HG03439 (cell line): ENCODE data around the gene ANKRD55.
"Not testable (repeated sequence)": the region's sequence is repeated elsewhere in the genome, so short reads cannot be mapped to it uniquely, and the experiment has no call there.

Experiments used
- ATAC-seq: cut with Tn5 transposase; IDR thresholded peaks from one replicate; pipeline ENCODE4 v1.9.1; 2021; ENCODE audit warnings: mild to moderate bottlenecking, moderate library complexity; ENCODE audit not compliant: unreplicated experiment

ANKRD55 gene

DNA sequence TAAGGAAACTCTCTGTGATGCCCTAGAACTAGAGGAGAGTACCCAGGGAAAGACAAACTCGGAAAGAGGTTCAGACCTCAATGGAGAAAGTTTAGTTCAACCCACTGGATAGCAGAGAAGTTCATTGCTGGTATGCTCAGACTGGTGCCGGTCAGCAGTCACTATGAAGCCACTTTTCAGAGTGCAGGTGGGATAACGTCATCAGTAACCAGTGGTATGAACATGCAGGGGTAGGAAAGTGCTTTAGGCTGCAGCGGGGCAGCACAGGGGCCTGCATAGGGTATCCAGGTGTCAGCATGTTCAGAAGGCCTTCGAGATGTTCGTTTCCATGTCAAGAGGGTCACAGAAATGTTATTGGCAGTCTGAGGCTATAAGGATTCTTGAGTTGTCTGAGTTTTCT, 20.8 kb upstream of the ANKRD55 start:
- no peak for ATAC-seq

DNA sequence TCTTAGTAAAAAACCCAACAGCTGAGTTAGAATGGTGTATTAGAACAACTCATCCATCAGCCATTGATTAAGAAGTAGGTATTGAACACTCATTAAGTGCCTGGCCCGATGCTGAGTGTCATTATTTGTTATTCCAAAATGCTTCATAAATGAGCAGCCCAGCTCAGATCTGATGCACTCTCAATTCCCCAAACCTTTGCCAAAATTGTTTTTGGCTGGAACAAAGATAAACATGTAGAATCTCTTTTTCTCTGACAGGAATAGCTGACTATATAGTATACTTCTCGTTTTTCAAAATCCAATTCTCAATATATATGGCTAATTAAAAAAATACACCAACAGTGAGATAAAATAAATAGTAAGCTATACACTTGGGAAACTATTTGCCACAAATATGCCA, 20.0 kb upstream of the ANKRD55 start:
- ATAC-seq, result no peak

DNA sequence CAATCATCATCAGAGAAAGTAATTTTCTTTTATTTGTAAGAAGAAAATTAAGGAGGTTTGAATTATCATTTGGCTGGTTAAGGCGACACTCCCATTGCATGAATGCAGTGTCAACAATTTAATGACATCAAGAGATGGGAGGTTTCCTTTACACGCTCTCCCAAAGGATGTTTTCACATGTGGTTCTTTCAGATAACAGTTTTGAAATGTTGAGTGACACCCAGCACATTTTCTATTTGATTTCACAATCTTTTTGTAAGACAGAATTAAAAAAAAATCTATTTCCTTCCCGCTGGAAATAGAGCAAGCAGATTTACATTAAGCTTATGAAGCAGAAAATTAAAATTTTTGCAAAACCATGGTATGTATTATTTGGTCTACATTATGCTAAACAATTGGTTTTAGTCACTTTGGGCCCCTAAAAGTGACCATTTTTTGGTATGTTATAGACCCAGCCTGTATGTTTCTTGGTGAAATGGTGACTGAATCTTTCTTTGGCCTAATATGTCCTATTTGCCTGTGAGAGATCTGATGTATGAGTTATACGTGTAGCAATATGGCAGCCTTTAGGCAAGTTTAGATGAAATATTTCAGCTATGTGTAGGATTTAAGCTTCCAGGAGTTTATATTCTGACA, 18.9 kb upstream of the ANKRD55 start:
- no peak for ATAC-seq

DNA sequence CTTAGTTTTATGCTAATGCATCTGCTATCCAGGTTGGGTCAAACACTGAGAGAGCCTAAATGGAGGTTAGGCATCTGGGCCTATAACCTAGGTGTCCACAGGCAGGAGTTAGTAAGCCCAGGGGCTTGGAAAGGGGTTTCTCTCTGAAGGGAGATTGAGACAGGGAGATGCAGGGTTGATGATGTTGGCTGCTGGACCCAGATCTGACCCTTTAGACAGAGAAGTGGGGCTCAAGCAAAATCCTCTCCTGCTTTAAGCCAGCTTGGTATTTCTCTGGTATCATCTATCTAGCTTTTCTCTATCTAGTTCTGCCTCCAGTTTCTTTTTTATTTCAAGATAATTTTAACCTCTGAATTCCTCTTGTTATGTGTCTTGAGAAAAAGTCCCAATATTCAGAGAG, 18.3 kb upstream of the ANKRD55 start:
- no peak for ATAC-seq

DNA sequence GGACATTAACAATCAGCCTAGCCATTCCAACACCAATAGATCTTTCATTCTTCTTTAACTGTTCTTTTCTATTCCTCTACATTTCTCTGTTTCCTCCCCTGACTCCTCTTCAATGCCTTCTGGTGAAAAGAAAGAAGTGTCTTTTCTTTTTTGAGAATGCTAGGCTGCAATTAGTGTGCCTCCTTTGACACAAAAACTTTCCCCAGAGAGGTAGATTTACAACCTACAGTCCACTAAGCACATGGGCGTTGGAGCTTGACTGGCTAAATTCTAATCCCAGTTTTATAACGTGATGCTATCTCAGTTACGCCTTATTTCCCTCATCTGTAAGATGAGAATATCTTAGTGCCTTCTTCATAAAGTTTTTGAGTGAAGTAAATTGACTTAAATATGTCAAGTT, 16.9 kb upstream of the ANKRD55 start:
- ATAC-seq, result no peak

DNA sequence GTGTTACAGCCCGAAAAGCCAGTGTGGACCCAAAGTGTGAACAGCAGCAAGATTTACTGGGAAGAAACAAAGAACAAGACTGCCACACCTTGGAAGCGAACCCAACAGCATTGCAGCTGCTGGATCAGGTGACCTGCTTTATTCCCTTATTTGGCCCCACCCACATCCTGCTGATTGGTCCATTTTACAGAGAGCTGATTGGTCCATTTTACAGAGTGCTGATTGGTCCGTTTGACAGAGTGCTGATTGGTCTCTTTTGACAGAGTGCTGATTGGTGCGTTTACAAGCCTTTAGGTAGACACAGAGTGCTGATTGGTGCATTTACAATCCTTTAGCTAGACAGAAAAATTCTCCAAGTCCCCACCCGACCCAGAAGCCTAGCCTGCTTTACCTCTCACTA, 16.0 kb upstream of the ANKRD55 start:
- ATAC-seq, result not testable (repeated sequence)

DNA sequence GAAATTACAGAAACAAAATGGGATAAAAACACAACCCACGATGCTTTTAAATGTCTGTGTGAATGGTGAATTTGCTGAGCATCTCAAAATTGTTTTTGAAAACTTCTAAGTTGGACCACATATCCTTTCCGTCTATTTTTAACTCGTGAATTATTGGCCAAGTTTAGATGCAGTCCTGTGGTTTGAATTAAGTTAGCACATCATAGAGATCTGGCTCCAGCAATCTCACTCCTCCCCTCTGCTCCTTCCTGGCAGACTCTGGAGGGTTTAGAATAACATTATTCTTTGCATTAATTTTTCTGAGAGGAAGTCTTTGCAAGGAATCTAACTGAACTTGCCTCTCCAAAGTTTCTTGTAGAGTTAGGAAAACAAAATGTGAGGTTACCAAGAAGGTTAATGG, 14.5 kb upstream of the ANKRD55 start:
- ATAC-seq, result no peak

DNA sequence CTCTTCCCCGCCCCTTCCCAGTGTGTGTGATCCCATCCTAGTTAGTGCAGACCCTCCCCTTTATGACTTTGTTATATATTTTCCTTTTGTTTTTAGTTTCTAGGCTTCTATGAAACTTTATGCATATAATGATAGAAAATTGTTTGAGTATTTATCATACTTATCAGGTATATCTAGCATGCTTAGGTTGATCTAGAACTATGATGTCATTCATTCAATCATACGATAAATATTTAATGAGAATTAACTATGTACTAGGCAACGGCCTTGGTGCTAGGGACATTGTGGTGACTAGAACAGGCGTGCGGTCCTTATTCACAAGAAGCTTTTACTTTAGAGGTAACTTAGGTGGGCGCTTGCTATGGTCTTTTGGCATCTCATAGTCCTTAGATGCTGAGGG, 13.6 kb upstream of the ANKRD55 start:
- ATAC-seq, result no peak

DNA sequence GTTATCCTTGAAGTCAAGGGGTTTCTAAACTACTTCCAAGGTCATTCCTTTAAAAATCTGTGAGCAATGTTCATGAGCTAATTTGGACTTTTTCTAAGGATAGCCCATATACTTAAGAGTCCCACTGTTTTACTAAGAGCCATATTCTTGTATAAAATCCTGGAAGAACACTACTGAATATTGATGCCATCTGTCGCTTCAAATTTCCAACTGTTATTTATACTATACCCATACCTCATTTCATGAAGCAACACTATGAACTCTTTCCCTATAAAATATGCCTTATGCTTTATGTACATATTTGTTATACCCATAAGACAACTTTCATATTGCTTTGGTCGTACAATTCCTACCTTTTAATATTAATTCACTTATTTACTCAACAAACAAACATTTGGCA, 12.4 kb upstream of the ANKRD55 start:
- no peak for ATAC-seq

DNA sequence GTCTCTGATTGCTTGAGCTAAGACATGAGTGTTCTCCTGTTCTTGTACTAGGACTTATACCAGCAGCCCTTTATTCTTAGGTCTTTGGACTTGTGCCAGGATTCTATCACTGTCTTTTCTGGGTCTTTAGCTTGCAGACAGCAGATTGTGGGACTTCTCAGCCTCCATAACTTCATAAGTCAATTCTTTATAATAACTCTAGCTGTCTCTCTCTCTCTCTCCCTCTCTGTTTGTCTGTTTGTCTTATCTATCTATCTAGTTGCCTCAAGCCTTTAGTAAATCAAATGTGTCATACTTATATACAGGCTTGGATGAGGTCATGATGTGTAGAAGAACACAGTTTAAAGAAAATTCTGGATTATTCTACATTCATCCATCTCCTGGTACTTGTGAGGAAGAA, 11.5 kb upstream of the ANKRD55 start:
- ATAC-seq, result no peak

DNA sequence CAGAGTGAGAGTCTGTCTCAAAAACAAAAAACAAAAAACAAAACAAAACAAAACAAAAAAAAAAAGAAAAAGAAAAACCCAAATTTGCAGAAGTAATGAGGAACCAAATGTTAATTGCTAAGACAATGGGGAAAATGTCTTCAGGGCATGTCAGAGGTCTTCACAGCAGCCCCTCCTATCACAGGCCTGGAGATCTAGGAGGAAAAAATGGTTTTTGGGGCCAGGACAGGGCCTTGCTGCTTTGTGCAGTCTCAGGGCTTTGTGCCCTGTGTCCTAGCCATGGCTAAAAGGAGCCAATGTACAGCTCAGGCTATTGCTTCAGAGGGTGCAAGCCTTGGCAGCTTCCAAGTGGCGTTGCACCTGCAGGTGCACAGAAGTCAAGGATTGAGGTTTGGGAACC, 9.1 kb upstream of the ANKRD55 start:
- ATAC-seq, result not testable (repeated sequence)

DNA sequence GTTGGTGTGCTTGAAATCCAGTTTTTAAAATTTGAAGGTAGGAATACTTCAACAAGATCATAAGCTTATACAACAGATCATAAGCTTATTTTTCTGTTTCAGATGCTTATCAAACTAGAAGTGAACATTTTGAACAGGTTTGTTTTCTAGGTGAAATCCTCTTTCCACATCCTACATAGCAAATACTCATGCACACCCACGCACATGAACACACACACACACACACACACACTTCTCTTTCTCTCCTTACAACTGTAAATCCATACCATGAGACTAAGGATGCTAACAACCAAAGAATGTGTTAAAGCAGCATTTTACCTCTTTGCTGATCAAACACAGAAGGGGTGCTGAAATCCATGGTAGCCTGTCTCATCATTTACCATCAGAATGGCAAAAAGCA, 592 bp downstream of the ANKRD55 start:
- ATAC-seq, result no peak

DNA sequence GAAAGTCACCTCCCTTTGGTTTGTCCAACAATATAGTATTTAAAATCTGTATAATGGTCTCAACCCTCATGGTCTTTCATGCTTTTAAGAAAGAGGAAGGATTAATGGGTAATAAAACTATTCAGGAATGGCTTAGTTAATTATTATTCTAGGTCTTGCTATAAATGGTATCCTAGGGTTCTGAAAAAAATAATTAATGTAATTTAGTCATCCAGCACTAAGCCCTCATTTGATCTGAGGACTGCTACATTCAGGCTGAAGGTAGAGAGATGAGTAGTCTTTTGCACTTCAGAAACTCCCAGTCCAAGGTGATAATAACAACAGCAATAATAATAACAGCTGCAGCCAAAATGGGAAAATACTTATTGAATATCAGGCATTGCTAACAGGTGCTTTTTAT, 2.6 kb downstream of the ANKRD55 start:
- no peak for ATAC-seq

DNA sequence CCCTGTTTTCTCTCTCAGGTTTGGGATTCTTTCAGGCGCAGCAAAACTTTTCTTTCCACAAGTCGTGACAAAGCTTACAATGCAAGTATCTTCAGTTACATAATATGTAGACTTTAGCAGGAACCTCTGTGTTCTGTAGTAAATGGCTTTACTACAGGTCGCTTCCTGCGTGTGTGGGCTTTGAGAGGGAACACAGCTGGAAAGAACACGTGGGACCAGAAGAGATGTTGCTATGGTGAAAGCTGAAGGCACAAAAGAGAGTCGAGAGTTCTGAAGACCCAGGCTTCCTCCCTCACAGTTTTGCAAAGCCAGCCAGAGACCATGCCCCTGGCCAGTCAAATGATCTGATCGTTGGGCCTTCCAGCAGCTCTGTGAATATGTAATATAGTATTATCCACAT, 4.0 kb downstream of the ANKRD55 start:
- ATAC-seq, result no peak

DNA sequence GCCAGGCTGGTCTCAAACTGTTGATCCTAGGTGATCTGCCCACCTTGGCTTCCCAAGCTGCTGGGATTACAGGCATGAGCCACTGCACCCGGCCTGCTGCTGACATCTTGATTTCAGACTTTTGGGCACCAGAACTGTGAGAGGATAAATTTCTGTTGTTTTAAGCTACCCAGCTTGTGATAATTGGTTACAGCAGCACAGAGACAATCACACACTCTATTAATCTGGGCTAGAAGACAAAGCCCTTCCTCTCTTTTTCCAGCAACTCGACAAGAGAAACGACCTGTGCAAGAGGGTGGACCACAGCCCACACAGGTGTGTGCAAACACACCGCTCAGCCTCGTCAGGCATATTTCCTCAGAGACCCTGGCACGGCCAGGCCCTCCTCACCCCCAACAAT, 4.5 kb downstream of the ANKRD55 start:
- no peak for ATAC-seq

DNA sequence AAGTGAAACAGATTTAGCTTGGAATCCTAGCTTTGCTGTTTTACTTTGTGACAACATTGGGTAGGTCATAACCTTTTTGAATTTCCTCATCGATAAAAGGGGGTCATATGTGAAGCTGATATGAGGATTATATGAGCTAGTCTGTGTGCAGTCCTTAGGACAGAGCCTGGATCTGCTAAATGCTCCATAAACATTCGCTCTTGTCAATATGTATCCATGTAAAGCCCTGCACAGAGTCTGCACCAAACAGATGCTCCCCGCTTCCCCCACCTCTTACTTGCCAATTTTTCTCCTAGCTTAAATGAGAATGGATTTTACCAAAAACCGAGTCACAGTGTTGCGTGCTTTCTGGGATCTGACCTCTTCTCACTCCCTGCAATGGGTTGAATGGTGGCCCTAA, 5.4 kb downstream of the ANKRD55 start:
- no peak for ATAC-seq

DNA sequence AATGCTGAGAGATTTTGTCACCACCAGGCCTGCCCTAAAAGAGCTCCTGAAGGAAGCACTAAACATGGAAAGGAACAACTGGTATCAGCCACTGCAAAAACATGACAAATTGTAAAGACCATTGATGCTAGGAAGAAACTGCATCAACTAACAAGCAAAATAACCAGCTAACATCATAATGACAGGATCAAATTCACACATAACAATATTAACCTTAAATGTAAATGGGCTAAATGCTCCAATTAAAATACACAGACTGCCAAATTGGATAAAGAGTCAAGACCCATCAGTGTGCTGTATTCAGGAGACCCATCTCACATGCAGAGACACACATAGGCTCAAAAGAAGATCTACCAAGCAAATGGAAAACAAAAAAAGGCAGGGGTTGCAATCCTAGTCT, 9.8 kb downstream of the ANKRD55 start:
- not testable (repeated sequence) for ATAC-seq

DNA sequence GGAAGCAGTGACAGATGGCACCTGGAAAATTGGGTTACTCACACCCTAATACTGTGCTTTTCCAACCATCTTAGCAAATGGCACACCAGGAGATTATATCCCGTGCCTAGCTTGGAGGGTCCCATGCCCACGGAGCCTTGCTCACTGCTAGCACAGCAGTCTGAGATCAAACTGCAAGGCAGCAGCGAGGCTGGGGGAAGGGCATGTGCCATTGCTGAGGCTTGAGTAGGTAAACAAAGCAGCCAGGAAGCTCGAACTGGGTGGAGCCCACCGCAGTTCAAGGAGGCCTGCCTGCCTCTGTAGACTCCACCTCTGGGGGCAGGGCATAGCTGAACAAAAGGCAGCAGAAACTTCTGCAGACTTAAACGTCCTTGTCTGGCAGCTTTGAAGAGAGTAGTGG, 11.5 kb downstream of the ANKRD55 start:
- ATAC-seq, result not testable (repeated sequence)

DNA sequence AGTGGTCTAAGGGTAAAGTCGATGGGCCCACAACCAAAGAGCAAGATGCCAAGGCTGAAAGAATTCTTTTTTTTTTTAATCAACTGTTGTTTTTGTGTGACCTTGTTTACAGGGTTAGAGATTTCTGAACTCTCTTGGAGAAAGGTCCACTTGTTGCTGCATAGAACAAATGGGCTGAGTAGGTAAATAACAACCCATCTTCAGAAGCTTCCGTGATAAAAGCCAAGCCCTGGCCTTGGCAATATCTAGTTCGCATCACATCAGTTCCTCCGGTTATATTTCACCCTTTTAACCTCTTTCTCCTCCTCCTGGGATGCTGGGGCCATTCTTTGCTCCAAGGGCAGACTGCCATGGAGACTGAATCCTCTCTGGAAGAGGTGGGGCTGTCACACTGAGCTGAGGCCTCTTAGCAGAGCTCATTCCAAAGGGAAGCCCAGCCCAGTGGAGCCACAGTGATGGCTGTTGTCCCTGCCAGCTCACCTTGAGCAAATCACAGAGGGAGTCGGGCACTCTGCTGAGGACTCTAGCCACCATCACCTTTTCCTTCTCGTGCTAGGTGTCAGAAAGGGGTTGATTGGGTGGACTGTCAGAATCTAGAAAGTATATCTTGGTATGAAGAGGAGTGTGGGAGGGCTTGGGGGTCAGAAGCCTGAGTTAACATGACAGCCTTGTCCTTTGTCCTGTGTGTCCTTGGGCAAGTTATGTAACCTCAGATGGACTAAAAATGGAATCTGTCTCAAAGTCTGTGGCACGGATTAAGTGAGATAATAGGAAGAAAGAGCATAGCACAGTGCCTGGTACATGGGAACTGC, 17.9 kb downstream of the ANKRD55 start:
- ATAC-seq, result no peak

DNA sequence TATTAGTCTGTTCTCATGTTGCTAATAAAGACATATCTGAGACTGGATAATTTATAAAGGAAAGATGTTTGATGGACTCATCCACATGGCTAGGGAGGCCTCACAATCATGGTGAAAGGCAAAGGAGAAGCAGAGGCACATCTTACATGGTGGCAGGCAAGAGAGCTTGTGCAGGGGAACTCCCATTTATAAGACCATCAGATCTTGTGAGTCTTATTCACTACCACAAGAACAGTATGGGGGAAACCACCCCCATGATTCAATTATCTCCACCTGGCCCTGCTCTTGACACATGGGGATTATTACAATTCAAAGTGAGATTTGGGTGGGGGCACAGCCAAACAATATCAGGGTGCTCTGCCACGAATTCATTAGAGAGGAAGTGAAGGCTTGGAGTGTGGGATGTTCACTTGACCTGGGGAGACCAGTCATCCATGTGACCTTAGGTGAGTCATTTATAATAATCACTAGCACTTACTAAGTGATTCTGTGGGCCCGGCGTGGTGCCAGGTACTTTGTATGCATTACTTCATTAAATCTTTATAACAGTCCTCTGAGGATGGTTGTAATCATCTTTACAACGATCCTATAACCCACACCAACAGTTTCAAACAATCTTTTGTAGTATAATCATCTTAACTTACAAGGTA, 19.1 kb downstream of the ANKRD55 start:
- not testable (repeated sequence) for ATAC-seq

DNA sequence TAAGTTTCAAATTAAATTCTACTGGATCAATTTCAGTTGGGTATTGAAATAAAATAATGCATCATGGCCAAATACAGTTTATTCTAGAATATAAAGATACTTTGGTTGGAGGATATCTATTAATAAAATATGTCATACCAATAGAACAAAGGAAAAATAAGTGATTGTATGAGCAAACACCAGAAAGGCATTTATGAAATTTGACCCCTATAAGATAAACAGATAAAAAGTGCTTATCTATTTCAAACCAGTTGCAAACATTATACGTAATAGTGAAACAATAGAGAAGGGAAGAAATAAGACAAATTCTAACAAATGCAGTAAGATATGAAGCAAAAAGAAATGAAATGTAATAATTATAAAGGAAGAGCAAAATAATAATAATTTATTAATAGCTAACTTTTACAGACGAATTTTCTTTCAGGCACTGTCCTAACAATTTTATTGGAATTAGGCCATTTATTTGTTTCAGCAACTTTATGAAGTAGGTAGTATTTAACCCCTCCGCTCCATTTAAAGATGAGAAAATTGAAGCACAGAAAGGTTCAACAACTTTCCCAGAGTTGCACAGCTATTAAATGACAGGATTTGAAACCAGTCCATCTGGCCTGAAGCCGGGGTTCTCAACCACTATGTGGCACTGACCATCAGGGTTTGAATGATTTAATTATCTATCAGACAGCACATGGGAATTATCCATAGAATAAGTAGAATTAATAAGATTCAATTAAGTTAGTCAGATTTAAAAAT, 20.8 kb downstream of the ANKRD55 start:
- ATAC-seq, result no peak
